NOMO-1 (cell line): ENCODE measurements around the gene COL13A1.

ENCODE experiments used
- DNase-seq, 2 experiments: peaks; one replicate each; lab custom pipeline; 2025; ENCODE audit not compliant: unreplicated experiment in 2 of 2; lab: John Stamatoyannopoulos, UW

Gene COL13A1

GRCh38 chr10:69996611-69997010 lies 194.9 kb downstream of the COL13A1 start:
- no peak for DNase-seq

GRCh38 chr10:70000262-70000661 lies 198.6 kb downstream of the COL13A1 start:
- no peak for DNase-seq

- no peak for DNase-seq
Observed at GRCh38 chr10:70007116-70007820, 205.6 kb downstream of the COL13A1 start.
